ENCODE measurements around the gene MYOCOS. TPM values are rescaled to one million over a fixed set of nuclear protein-coding genes. Genes with fewer than 3 reads are reported as not detected.
"Not testable (repeated sequence)": the region's sequence is repeated elsewhere in the genome, so short reads cannot be mapped to it uniquely, and the experiment has no call there.

The MYOCOS gene
- total and polyA plus RNA-seq, 10 donors, result not detected

DNA sequence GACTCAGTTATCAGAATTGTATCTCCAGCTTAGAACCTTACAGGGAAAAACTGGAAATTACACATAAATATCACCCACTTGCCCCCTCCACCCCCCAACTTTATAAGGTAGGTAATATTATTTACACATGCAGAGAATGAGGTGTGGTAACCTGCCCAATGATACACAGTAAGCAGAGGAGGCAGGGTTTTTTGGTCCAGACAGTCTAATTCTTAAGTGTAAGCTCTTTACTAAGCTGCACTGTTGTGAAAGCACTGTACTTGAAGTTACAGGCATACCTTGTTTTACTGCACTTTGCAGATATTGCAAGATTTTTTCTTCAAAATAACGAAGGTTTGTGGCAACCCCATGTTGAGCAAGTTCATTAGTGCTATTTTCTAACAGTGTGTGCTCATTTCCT, 24.8 kb upstream of the MYOCOS start:
- 51 to 68% (median 60%) methylated on average over 1 of the region's 1 CpG for WGBS, 5 donors
- DNase-seq, result no peak
- H3K36me3 ChIP-seq, result peaks cover 0 to 34% (median 16%) of the 10 kb centered on the region in 6 donors
- intact Hi-C loops (cut with DNase I; ENCODE audit: low total_unique reads), result no loop called here
- peaks cover 0 to 8% (median 0%) of the 10 kb centered on the region in 6 donors for H3K4me1 ChIP-seq
- H3K27ac ChIP-seq, result peak overlapping the region in 3 of 8 donors; percentile 8 to 45 (median 17)
- H3K9me3 ChIP-seq, result no peaks in the 10 kb centered on the region
- TF ChIP-seq POLR2A (IDR thresholded peaks at IDR 0.05), result no peak
- TF ChIP-seq POLR2AphosphoS5 (IDR thresholded peaks at IDR 0.05), result no peak
- TF ChIP-seq, protein P1, sequence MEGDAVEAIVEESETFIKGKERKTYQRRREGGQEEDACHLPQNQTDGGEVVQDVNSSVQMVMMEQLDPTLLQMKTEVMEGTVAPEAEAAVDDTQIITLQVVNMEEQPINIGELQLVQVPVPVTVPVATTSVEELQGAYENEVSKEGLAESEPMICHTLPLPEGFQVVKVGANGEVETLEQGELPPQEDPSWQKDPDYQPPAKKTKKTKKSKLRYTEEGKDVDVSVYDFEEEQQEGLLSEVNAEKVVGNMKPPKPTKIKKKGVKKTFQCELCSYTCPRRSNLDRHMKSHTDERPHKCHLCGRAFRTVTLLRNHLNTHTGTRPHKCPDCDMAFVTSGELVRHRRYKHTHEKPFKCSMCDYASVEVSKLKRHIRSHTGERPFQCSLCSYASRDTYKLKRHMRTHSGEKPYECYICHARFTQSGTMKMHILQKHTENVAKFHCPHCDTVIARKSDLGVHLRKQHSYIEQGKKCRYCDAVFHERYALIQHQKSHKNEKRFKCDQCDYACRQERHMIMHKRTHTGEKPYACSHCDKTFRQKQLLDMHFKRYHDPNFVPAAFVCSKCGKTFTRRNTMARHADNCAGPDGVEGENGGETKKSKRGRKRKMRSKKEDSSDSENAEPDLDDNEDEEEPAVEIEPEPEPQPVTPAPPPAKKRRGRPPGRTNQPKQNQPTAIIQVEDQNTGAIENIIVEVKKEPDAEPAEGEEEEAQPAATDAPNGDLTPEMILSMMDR (IDR thresholded peaks at IDR 0.05 in 8 of 11, conservative IDR thresholded peaks at IDR 0.05 in 3 of 11), result no peak
- H3K27me3 ChIP-seq (replicated peaks in 1 of 7), result no peaks in the 10 kb centered on the region
- H3K4me3 ChIP-seq, result no peak overlapping the region

DNA sequence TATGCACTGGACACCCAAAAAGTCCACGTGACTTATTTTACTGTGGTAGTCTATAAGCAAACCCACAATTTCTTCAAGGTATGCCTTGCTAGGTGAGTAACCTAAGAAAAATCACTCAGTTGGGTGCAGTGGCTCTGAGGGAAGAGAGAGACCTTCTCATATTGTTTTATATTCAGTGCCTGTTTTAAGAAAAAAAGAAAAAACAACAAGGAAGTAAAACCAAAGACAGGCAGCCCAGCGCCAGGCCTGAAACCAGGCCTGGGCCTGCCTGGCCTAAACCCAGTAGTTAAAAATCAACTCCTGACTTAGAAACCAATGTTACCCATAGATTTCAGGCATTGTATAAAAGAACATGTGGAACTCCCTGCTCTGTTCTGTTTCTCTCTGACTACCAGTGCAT, 21.7 kb upstream of the MYOCOS start:
- H3K27ac ChIP-seq, result not testable (repeated sequence)

DNA sequence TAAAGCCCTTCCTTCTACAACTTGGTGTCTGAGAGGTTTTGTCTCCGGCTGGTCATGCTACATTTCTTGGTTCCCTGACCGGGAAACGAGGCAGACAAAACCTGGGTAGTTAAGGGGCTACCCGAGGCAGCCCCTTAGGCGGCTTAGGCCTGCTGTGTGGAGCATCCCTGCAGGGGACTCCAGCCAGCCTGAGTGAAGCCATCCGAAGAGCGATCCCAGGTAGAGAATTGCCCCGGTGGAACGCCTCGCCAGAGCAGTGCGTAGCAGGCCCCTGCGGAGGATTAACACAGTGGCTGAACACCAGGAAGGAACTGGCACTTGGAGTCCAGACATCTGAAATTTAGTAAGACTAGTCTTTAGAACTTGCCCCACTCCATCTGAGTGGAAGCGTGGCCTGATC, 21.2 kb upstream of the MYOCOS start:
- no peaks in the 10 kb centered on the region for H3K27me3 ChIP-seq (replicated peaks in 1 of 7)
- H3K4me3 ChIP-seq, result no peak overlapping the region
- 93 to 97% (median 94%) methylated on average over 13 of the region's 13 CpGs for WGBS, 5 donors
- no peaks in the 10 kb centered on the region for H3K9me3 ChIP-seq
- no peaks in the 10 kb centered on the region for H3K36me3 ChIP-seq
- peaks cover 0 to 8% (median 0%) of the 10 kb centered on the region in 6 donors for H3K4me1 ChIP-seq
- no peak for TF ChIP-seq POLR2A (IDR thresholded peaks at IDR 0.05)
- TF ChIP-seq, protein P1 (IDR thresholded peaks at IDR 0.05 in 8 of 11, conservative IDR thresholded peaks at IDR 0.05 in 3 of 11), result no peak
- TF ChIP-seq POLR2AphosphoS5 (IDR thresholded peaks at IDR 0.05), result no peak
- intact Hi-C loops (cut with DNase I; ENCODE audit: low total_unique reads), result no loop called here
- DNase-seq, result no peak
- H3K27ac ChIP-seq, result no peak overlapping the region

More for the DNA sequence above, 21.7 kb upstream of the MYOCOS start:
- H3K27me3 ChIP-seq (replicated peaks in 1 of 7); H3K4me1 ChIP-seq; H3K36me3 ChIP-seq; H3K9me3 ChIP-seq; H3K4me3 ChIP-seq; intact Hi-C loops (cut with DNase I; ENCODE audit: low total_unique reads); DNase-seq: not testable (repeated sequence)
- 82 to 93% (median 86%) methylated on average over 2 of the region's 2 CpGs for WGBS, 5 donors

DNA sequence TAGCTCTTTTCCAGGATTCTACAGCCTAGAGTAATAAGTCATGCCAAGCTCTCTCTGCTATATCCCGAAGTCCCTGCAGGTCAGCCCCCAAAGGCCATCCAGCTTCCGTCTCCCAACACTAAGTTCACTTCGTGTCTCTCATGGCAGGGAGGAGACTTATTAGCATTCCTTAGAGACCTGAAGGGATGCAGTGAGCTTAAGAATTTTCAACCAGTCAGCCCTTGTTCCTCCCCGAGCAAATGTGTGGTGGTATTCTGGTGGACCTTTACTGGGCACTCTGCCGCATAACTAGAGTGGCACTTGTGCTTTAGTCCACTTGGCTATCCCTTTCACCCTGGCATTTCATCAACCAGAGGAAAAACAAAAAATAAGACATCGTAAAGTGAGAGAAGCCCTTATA, 19.0 kb upstream of the MYOCOS start:
- DNase-seq; intact Hi-C loops (cut with DNase I; ENCODE audit: low total_unique reads): not testable (repeated sequence)
- 83 to 92% (median 89%) methylated on average over 6 of the region's 6 CpGs for WGBS, 5 donors

DNA sequence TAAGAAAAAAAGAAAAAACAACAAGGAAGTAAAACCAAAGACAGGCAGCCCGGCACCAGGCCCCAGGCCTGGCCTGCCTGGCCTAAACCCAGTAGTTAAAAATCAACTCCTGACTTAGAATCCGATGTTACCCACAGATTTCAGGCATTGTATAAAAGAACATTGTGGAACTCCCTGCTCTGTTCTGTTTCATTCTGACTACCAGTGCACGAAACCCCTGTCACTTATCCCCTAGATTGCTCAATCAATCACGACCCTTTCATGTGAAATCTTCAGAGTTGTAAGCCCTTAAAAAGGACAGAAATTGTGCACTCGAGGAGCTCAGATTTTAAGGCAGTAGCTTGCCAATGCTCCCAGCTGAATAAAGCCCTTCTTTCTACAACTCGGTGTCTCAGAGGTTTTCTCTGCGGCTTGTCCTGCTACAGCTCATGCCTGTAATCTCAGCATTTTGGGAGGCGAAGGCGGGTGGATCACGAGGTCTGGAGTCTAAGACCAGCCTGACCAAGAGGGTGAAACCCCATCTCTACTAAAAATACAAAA, 15.6 kb upstream of the MYOCOS start:
- DNase-seq, result no peak
- no peaks in the 10 kb centered on the region for H3K27me3 ChIP-seq (replicated peaks in 1 of 7)
- TF ChIP-seq, protein P1 (IDR thresholded peaks at IDR 0.05 in 8 of 11, conservative IDR thresholded peaks at IDR 0.05 in 3 of 11), result no peak
- TF ChIP-seq POLR2A (IDR thresholded peaks at IDR 0.05) (no peak), POLR2AphosphoS5 (IDR thresholded peaks at IDR 0.05) (no peak)
- intact Hi-C loops (cut with DNase I; ENCODE audit: low total_unique reads), result no loop called here
- H3K4me1 ChIP-seq, result no peaks in the 10 kb centered on the region
- H3K9me3 ChIP-seq, result no peaks in the 10 kb centered on the region
- H3K36me3 ChIP-seq, result no peaks in the 10 kb centered on the region
- H3K4me3 ChIP-seq, result no peak overlapping the region
- WGBS, 5 donors, result 77 to 84% (median 83%) methylated on average over 10 of the region's 10 CpGs
- no peak overlapping the region for H3K27ac ChIP-seq

More for the DNA sequence above, 19.0 kb upstream of the MYOCOS start:
- not testable (repeated sequence) for H3K4me3 ChIP-seq; H3K9me3 ChIP-seq; H3K27me3 ChIP-seq (replicated peaks in 1 of 7); H3K36me3 ChIP-seq; H3K4me1 ChIP-seq; H3K27ac ChIP-seq

Data from spleen (tissue), 11 donors.